GM18867 (cell line): ENCODE measurements around the gene RAPGEF4.
"Not testable (repeated sequence)": the region's sequence is repeated elsewhere in the genome, so short reads cannot be mapped to it uniquely, and the experiment has no call there.

ENCODE experiments used
- ATAC-seq: cut with Tn5 transposase; IDR thresholded peaks from one replicate; pipeline ENCODE4 v1.9.1; 2021; ENCODE audit warnings: mild to moderate bottlenecking, moderate library complexity; ENCODE audit not compliant: unreplicated experiment

RAPGEF4 gene

GRCh38 chr2:173087214-173087581 lies 351.6 kb downstream of the RAPGEF4 start:
- no peak for ATAC-seq

GRCh38 chr2:173087793-173088496 lies 352.3 kb downstream of the RAPGEF4 start:
- ATAC-seq = no peak

GRCh38 chr2:173090276-173090877 lies 354.7 kb downstream of the RAPGEF4 start:
- no peak for ATAC-seq

- ATAC-seq = no peak
These were observed 355.5 kb downstream of the RAPGEF4 start for GRCh38 chr2:173090973-173091660.

GRCh38 chr2:173091910-173092309 lies 356.3 kb downstream of the RAPGEF4 start:
- ATAC-seq = no peak

GRCh38 chr2:173092844-173093402 lies 357.3 kb downstream of the RAPGEF4 start:
- no peak for ATAC-seq

GRCh38 chr2:173093617-173094016 lies 358.0 kb downstream of the RAPGEF4 start:
- not testable (repeated sequence) for ATAC-seq

GRCh38 chr2:173094731-173095130 lies 359.1 kb downstream of the RAPGEF4 start:
- no peak for ATAC-seq

GRCh38 chr2:173095356-173095755 lies 359.7 kb downstream of the RAPGEF4 start:
- ATAC-seq = no peak

GRCh38 chr2:173099271-173099670 lies 363.6 kb downstream of the RAPGEF4 start:
- ATAC-seq = no peak

- ATAC-seq = no peak
These were observed 364.2 kb downstream of the RAPGEF4 start for GRCh38 chr2:173099804-173100203.

GRCh38 chr2:173101687-173102086 lies 366.0 kb downstream of the RAPGEF4 start:
- ATAC-seq = peak; percentile 65
